SK-N-SH (cell line): ENCODE measurements around the gene SFT2D3. TPM values are rescaled to one million over a fixed set of nuclear protein-coding genes. Genes with fewer than 3 reads are reported as not detected.

ENCODE experiments used
- CTCF ChIA-PET: fragments of 300-600, 350-600 bp; formaldehyde crosslinking; extraction: SDS; loops from one replicate; lab custom pipeline; 2021; lab: Yijun Ruan, JAX
- POLR2A ChIA-PET: fragments of 350-600 bp; sonication (Branson Sonifier 250); formaldehyde crosslinking; extraction: SDS; loops from one replicate; lab custom pipeline; 2020; ENCODE audit warnings: antibody characterized with exemption, inconsistent platforms; lab: Yijun Ruan, JAX
- DNase-seq: peaks from one replicate; pipeline ENCODE4 v3.0.0; 2012
- H2AFZ ChIP-seq: fragments of 200-600 bp; sonication (generic); 2 replicates; pipeline ENCODE4 v1.8.1; 2016; ENCODE audit warnings: antibody characterized with exemption, mild to moderate bottlenecking, low read depth
- H3F3A ChIP-seq: fragments of 200-600 bp; sonication (generic); replicated peaks from 2 replicates; pipeline ENCODE3; 2016; ENCODE audit warnings: antibody characterized with exemption, mild to moderate bottlenecking; ENCODE audit not compliant: insufficient read depth
- H3K27ac ChIP-seq, 2 experiments: fragments of 200-500 bp in 1 of 2; fragments of 200-600 bp in 1 of 2; sonication (Bioruptor generic) in 1 of 2; sonication (generic), shearing (Covaris generic) in 1 of 2; 2 replicates each; pipeline versions ENCODE4 v1.5.1 to v1.6.1; 2014 to 2016; ENCODE audit warnings: low read depth in 2 of 2, inconsistent platforms in 1 of 2, low read length in 1 of 2, mild to moderate bottlenecking in 1 of 2, mixed read lengths in 1 of 2
- H3K27me3 ChIP-seq: fragments of 200-600 bp; sonication (generic), shearing (Covaris generic); 2 replicates; pipeline ENCODE4 v1.6.1; 2016; ENCODE audit warnings: mixed run types; ENCODE audit not compliant: insufficient read depth
- H3K36me3 ChIP-seq, 2 experiments: fragments of 200-500 bp in 1 of 2; fragments of 200-600 bp in 1 of 2; sonication (Bioruptor generic) in 1 of 2; sonication (generic) in 1 of 2; replicated peaks in 1 of 2; 2 replicates each; pipeline versions ENCODE3 to v1.5.1; 2014 to 2016; ENCODE audit warnings: low read length in 1 of 2, mild to moderate bottlenecking in 1 of 2; ENCODE audit not compliant: insufficient read depth in 2 of 2, control insufficient read depth in 1 of 2
- H3K4me1 ChIP-seq, 2 experiments: fragments of 200-500 bp in 1 of 2; fragments of 200-600 bp in 1 of 2; sonication (Bioruptor generic) in 1 of 2; sonication (generic), shearing (Covaris generic) in 1 of 2; 2 replicates each; pipeline versions ENCODE4 v1.5.1 to v1.6.1; 2014 to 2016; ENCODE audit warnings: low read depth in 1 of 2, low read length in 1 of 2, mixed run types in 1 of 2; ENCODE audit not compliant: insufficient read depth in 2 of 2, control insufficient read depth in 1 of 2
- H3K4me2 ChIP-seq: fragments of 200-600 bp; sonication (generic), shearing (Covaris generic); 2 replicates; pipeline ENCODE4 v1.6.1; 2017; ENCODE audit warnings: mixed run types
- H3K4me3 ChIP-seq, 2 experiments: fragments of 200-500 bp in 1 of 2; fragments of 200-600 bp in 1 of 2; sonication (Bioruptor generic) in 1 of 2; sonication (generic), shearing (Covaris generic) in 1 of 2; 2 replicates each; pipeline versions ENCODE4 v1.5.1 to v1.8.1; 2014 to 2016; ENCODE audit warnings: low read depth in 2 of 2, inconsistent platforms in 1 of 2, low read length in 1 of 2, mild to moderate bottlenecking in 1 of 2, mixed read lengths in 1 of 2, moderate library complexity in 1 of 2
- H3K79me2 ChIP-seq: fragments of 200-600 bp; sonication (generic); 2 replicates; pipeline ENCODE4 v1.8.1; 2017; ENCODE audit warnings: mild to moderate bottlenecking; ENCODE audit not compliant: insufficient read depth
- H3K9ac ChIP-seq: fragments of 200-600 bp; sonication (generic); 2 replicates; pipeline ENCODE4 v1.6.1; 2017; ENCODE audit warnings: mixed run types
- H3K9me2 ChIP-seq: fragments of 200-600 bp; sonication (generic); 2 replicates; pipeline ENCODE4 v1.6.1; 2017; ENCODE audit warnings: mixed run types
- H3K9me3 ChIP-seq: fragments of 200-600 bp; sonication (generic); 2 replicates; pipeline ENCODE4 v1.6.1; 2017; ENCODE audit warnings: mixed run types, mild to moderate bottlenecking, moderate library complexity
- H4K20me1 ChIP-seq: fragments of 200-600 bp; sonication (generic); 2 replicates; pipeline ENCODE4 v1.6.1; 2017; ENCODE audit warnings: mild to moderate bottlenecking, mixed run types; ENCODE audit not compliant: insufficient read depth
- CHD2 ChIP-seq: fragments of 150-350 bp; IDR thresholded peaks from 2 replicates; pipeline ENCODE4 v1.6.1; 2018; ENCODE audit warnings: low read length; ENCODE audit not compliant: partially characterized antibody
- ELF1 ChIP-seq: IDR thresholded peaks from 2 replicates; pipeline ENCODE4 v1.4.0; 2012
- EZH2phosphoT487 ChIP-seq: fragments of 200-600 bp; sonication (generic); IDR thresholded peaks from 2 replicates; pipeline ENCODE4 v1.6.1; 2017; ENCODE audit warnings: low read depth, mixed run types, mild to moderate bottlenecking, antibody characterized with exemption, moderate library complexity, borderline replicate concordance
- FOSL2 ChIP-seq: IDR thresholded peaks from 2 replicates; pipeline ENCODE4 v1.4.0; 2012; ENCODE audit warnings: low read depth, mild to moderate bottlenecking, moderate library complexity, borderline replicate concordance
- GABPA ChIP-seq: IDR thresholded peaks from 2 replicates; pipeline ENCODE4 v1.4.0; 2012; ENCODE audit warnings: low read depth, mild to moderate bottlenecking
- IRF3 ChIP-seq: fragments of 150-350 bp; IDR thresholded peaks from 2 replicates; pipeline ENCODE4 v1.6.1; 2016; ENCODE audit warnings: mild to moderate bottlenecking, low read depth, low read length
- MEF2A ChIP-seq: IDR thresholded peaks from 2 replicates; pipeline ENCODE4 v1.4.0; 2012; ENCODE audit warnings: low read depth, borderline replicate concordance
- NFIC ChIP-seq: IDR thresholded peaks from 2 replicates; pipeline ENCODE4 v1.4.0; 2012; ENCODE audit warnings: borderline replicate concordance
- PBX3 ChIP-seq: IDR thresholded peaks from 2 replicates; pipeline ENCODE4; 2012
- RXRA ChIP-seq: IDR thresholded peaks from 2 replicates; pipeline ENCODE4 v1.4.0; 2012; ENCODE audit warnings: low read depth, mild to moderate bottlenecking, borderline replicate concordance
- SIN3A ChIP-seq: IDR thresholded peaks from 2 replicates; pipeline ENCODE4 v1.6.1; 2012; ENCODE audit warnings: low read depth, mild to moderate bottlenecking, low read length, moderate library complexity, borderline replicate concordance
- TAF1 ChIP-seq: IDR thresholded peaks from 2 replicates; pipeline ENCODE4 v1.6.1; 2012; ENCODE audit warnings: low read depth, mild to moderate bottlenecking, low read length, moderate library complexity, borderline replicate concordance
- USF2 ChIP-seq: fragments of 150-350 bp; IDR thresholded peaks from 2 replicates; pipeline ENCODE4 v1.6.1; 2017; ENCODE audit warnings: antibody characterized with exemption, low read length, low read depth, borderline replicate concordance
- ZBTB33 ChIP-seq: IDR thresholded peaks from 2 replicates; pipeline ENCODE4 v1.4.0; 2012; ENCODE audit warnings: low read depth, borderline replicate concordance
- WGBS: methylation state at CpG from one replicate; pipeline ENCODE4 v1.1.6; 2017; ENCODE audit warnings: low lambda C conversion rate; 5-methylcytosine and 5-hydroxymethylcytosine counted together
- polyA plus RNA-seq, 3 experiments: library from polyadenylated mRNA; depleted of rRNA; stranded (reverse); fragments of >200 nt; gene quantifications; 2 replicates each; pipeline ENCODE4 v1.2.3, GENCODE V29; 2012
- TF ChIP-seq, protein P1 (sequence below): IDR thresholded peaks from 2 replicates; pipeline ENCODE4 v1.4.0; 2012; ENCODE audit warnings: low read depth
- TF ChIP-seq, protein P2 (sequence below): fragments of 200-600 bp; sonication (generic); IDR thresholded peaks from 2 replicates; pipeline ENCODE4 v1.6.1; 2017; ENCODE audit warnings: antibody characterized with exemption, mild to moderate bottlenecking, moderate library complexity

The SFT2D3 gene
- polyA plus RNA-seq, 1 of the 3 experiments (the other 2 are of a cell fraction): 3.2 TPM

GRCh38 chr2:127722807-127723206, 21.5 kb downstream of the SFT2D3 start:
- no peaks in the 10 kb centered on the region for H3K79me2 ChIP-seq
- H3F3A ChIP-seq: no peaks in the 10 kb centered on the region
- H3K27me3 ChIP-seq: no peaks in the 10 kb centered on the region
- no peak overlapping the region for H3K4me3 ChIP-seq
- H3K36me3 ChIP-seq: peaks cover 53 to 56% of the 10 kb centered on the region in 2 experiments
- H3K9ac ChIP-seq: no peak overlapping the region
- TF ChIP-seq EZH2phosphoT487 (no peak), PBX3 (no peak), USF2 (no peak), FOSL2 (no peak), TAF1 (no peak), GABPA (no peak), CHD2 (no peak), IRF3 (no peak), ZBTB33 (no peak), SIN3A (no peak), RXRA (no peak), MEF2A (no peak), NFIC (no peak), ELF1 (no peak)
- TF ChIP-seq, protein P1, sequence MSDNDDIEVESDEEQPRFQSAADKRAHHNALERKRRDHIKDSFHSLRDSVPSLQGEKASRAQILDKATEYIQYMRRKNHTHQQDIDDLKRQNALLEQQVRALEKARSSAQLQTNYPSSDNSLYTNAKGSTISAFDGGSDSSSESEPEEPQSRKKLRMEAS: no peak
- TF ChIP-seq, protein P2, sequence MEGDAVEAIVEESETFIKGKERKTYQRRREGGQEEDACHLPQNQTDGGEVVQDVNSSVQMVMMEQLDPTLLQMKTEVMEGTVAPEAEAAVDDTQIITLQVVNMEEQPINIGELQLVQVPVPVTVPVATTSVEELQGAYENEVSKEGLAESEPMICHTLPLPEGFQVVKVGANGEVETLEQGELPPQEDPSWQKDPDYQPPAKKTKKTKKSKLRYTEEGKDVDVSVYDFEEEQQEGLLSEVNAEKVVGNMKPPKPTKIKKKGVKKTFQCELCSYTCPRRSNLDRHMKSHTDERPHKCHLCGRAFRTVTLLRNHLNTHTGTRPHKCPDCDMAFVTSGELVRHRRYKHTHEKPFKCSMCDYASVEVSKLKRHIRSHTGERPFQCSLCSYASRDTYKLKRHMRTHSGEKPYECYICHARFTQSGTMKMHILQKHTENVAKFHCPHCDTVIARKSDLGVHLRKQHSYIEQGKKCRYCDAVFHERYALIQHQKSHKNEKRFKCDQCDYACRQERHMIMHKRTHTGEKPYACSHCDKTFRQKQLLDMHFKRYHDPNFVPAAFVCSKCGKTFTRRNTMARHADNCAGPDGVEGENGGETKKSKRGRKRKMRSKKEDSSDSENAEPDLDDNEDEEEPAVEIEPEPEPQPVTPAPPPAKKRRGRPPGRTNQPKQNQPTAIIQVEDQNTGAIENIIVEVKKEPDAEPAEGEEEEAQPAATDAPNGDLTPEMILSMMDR: no peak
- H3K27ac ChIP-seq: no peak overlapping the region
- ChIA-PET CTCF (no interaction called here), POLR2A (no interaction called here)
- H3K4me1 ChIP-seq: no peaks in the 10 kb centered on the region
- no peak overlapping the region for H2AFZ ChIP-seq
- H3K9me3 ChIP-seq: no peaks in the 10 kb centered on the region
- 91% methylated on average over 3 of the region's 3 CpGs for WGBS
- no peaks in the 10 kb centered on the region for H3K9me2 ChIP-seq
- no peak overlapping the region for H3K4me2 ChIP-seq
- DNase-seq: no peak
- no peaks in the 10 kb centered on the region for H4K20me1 ChIP-seq
